ENCODE data around the gene HECTD1.
A peak's percentile ranks its signal among the peaks of the same experiment; 100 is the strongest.

The HECTD1 gene

GRCh38 chr14:31197671-31198070 is 9.9 kb downstream of the HECTD1 start:
- ChIA-PET POLR2A (no interaction called here), CTCF (interaction anchor here (0.7 kb wide), 1 partner anchor 18 kb away, joined by 4 read pairs; no protein-coding TSS in a partner anchor)
- peaks cover 2% of the 10 kb centered on the region; the same call in 1 of the 2 replicates for H3K4me1 ChIP-seq (ENCODE audit: control insufficient read depth, insufficient read depth, low read length)
- TF ChIP-seq MYNN (tag by site-specific recombination; IDR thresholded peaks at IDR 0.05; ENCODE audit: borderline replicate concordance): no peak
- TF ChIP-seq ZNF366 (tag by site-specific recombination; conservative IDR thresholded peaks at IDR 0.05): no peak
- peak; percentile 79 for TF ChIP-seq PRDM1 (tag by site-specific recombination; IDR thresholded peaks at IDR 0.05)
- no peak for TF ChIP-seq ZNF707 (tag by site-specific recombination; IDR thresholded peaks at IDR 0.05)
- no peak for TF ChIP-seq INSM2 (tag by site-specific recombination; IDR thresholded peaks at IDR 0.05)
- no peak for TF ChIP-seq ZNF335 (tag by site-specific recombination; conservative IDR thresholded peaks at IDR 0.05)
- H3K9me3 ChIP-seq (ENCODE audit: control insufficient read depth, insufficient read depth, low read depth, low read length): no peaks in the 10 kb centered on the region
- H3K4me3 ChIP-seq (ENCODE audit: low read depth, low read length): no peak overlapping the region
- no peak overlapping the region for H3K27ac ChIP-seq (ENCODE audit: extremely low read depth, low read depth, low read length)
- H3K36me3 ChIP-seq (ENCODE audit: control insufficient read depth in 2 of 2, insufficient read depth in 1 of 2, low read length in 2 of 2): peaks cover 17 to 30% of the 10 kb centered on the region in 2 experiments

- Histone ChIP-seq H3K4me1 (ENCODE audit: control insufficient read depth, insufficient read depth, low read length) (peaks cover 2% of the 10 kb centered on the region; the same call in 1 of the 2 replicates), H3K36me3 (ENCODE audit: control insufficient read depth in 2 of 2, insufficient read depth in 1 of 2, low read length in 2 of 2) (peaks cover 13 to 30% of the 10 kb centered on the region in 2 experiments), H3K4me3 (ENCODE audit: low read depth, low read length) (no peak overlapping the region), H3K27ac (ENCODE audit: extremely low read depth, low read depth, low read length) (no peak overlapping the region), H3K9me3 (ENCODE audit: control insufficient read depth, insufficient read depth, low read depth, low read length) (no peaks in the 10 kb centered on the region)
- ChIA-PET POLR2A (no interaction called here), CTCF (interaction anchor here (0.6 to 3.6 kb wide), 3 partner anchors 10 to 131 kb away, joined by 4 to 16 read pairs (median 4); partner anchors contain the start of gene HECTD1)
- TF ChIP-seq KLF1 (tag by site-specific recombination; IDR thresholded peaks at IDR 0.05): 0 out of 2 replicates have a peak, but pooled peaks have one; percentile 16
- no peak for TF ChIP-seq ZFP3 (tag by site-specific recombination; IDR thresholded peaks at IDR 0.05; ENCODE audit: low read depth)
These were observed 10.6 kb downstream of the HECTD1 start for GRCh38 chr14:31196839-31197492.

GRCh38 chr14:31194661-31195060 is 12.9 kb downstream of the HECTD1 start:
- CTCF ChIA-PET: interaction anchor here (3.6 kb wide), 1 partner anchor 12 kb away, joined by 16 read pairs; the partner anchor contains the start of gene HECTD1
- TF ChIP-seq ZNF654 (tag by site-specific recombination; IDR thresholded peaks at IDR 0.05; ENCODE audit: low read depth): no peak
- no peak for TF ChIP-seq IKZF3 (tag by site-specific recombination; IDR thresholded peaks at IDR 0.05)
- TF ChIP-seq BCL6B (tag by site-specific recombination; IDR thresholded peaks at IDR 0.05): no peak
- TF ChIP-seq GLIS2 (tag by site-specific recombination; IDR thresholded peaks at IDR 0.05): no peak
- no peak for TF ChIP-seq MYNN (tag by site-specific recombination; IDR thresholded peaks at IDR 0.05; ENCODE audit: borderline replicate concordance)
- TF ChIP-seq ZBTB6 (tag by site-specific recombination; IDR thresholded peaks at IDR 0.05): no peak
- no peak for TF ChIP-seq ZNF785 (tag by site-specific recombination; IDR thresholded peaks at IDR 0.05)
- TF ChIP-seq ZNF416 (tag by site-specific recombination; IDR thresholded peaks at IDR 0.05): no peak
- TF ChIP-seq SP7 (tag by site-specific recombination; IDR thresholded peaks at IDR 0.05): no peak
- no peak for TF ChIP-seq ZBTB7A (tag by site-specific recombination; IDR thresholded peaks at IDR 0.05; ENCODE audit: low read depth)
- no peak for TF ChIP-seq ZNF501 (tag by site-specific recombination; IDR thresholded peaks at IDR 0.05)
- TF ChIP-seq ZSCAN4 (tag by site-specific recombination; IDR thresholded peaks at IDR 0.05): no peak
- no peak for TF ChIP-seq ZNF561 (tag by site-specific recombination; IDR thresholded peaks at IDR 0.05; ENCODE audit: borderline replicate concordance)
- Histone ChIP-seq H3K36me3 (ENCODE audit: control insufficient read depth in 2 of 2, insufficient read depth in 1 of 2, low read length in 2 of 2) (peaks cover 22 to 32% of the 10 kb centered on the region in 2 experiments), H3K9me3 (ENCODE audit: control insufficient read depth, insufficient read depth, low read depth, low read length) (no peaks in the 10 kb centered on the region), H3K4me1 (ENCODE audit: control insufficient read depth, insufficient read depth, low read length) (no peaks in the 10 kb centered on the region), H3K4me3 (ENCODE audit: low read depth, low read length) (no peak overlapping the region), H3K27ac (ENCODE audit: extremely low read depth, low read depth, low read length) (no peak overlapping the region)
- POLR2A ChIA-PET: no interaction called here
